GM13977 (cell line): ENCODE results near the gene CAMK1G.
A peak's percentile ranks its signal among the peaks of the same experiment; 100 is the strongest.

Source experiments
- DNase-seq: peaks from one replicate; pipeline ENCODE4 v3.0.0; 2012; ENCODE audit warnings: low spot score
- in situ Hi-C: fragments of 300-500 bp; cut with MboI; formaldehyde crosslinking; loops from one replicate; pipeline ENCODE4 v1.12.0; 2022; ENCODE audit warnings: low sequenced_read_pairs, low pct_unique_long_range_greater_than_20kb, mixed read lengths, inconsistent platforms; ENCODE audit not compliant: unreplicated experiment
- TF ChIP-seq, protein P1 (sequence below): IDR thresholded peaks from 2 replicates; pipeline ENCODE4 v1.5.1; 2012; ENCODE audit warnings: mild to moderate bottlenecking, control low read depth; ENCODE audit not compliant: insufficient read depth; ENCODE audit errors: extremely low read depth, missing control alignments

The CAMK1G gene

GRCh38 chr1:209657140-209657879, 73.8 kb downstream of the CAMK1G start:
- TF ChIP-seq, protein P1, sequence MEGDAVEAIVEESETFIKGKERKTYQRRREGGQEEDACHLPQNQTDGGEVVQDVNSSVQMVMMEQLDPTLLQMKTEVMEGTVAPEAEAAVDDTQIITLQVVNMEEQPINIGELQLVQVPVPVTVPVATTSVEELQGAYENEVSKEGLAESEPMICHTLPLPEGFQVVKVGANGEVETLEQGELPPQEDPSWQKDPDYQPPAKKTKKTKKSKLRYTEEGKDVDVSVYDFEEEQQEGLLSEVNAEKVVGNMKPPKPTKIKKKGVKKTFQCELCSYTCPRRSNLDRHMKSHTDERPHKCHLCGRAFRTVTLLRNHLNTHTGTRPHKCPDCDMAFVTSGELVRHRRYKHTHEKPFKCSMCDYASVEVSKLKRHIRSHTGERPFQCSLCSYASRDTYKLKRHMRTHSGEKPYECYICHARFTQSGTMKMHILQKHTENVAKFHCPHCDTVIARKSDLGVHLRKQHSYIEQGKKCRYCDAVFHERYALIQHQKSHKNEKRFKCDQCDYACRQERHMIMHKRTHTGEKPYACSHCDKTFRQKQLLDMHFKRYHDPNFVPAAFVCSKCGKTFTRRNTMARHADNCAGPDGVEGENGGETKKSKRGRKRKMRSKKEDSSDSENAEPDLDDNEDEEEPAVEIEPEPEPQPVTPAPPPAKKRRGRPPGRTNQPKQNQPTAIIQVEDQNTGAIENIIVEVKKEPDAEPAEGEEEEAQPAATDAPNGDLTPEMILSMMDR: no peak
- in situ Hi-C loops: no loop called here
- DNase-seq: no peak

DNA sequence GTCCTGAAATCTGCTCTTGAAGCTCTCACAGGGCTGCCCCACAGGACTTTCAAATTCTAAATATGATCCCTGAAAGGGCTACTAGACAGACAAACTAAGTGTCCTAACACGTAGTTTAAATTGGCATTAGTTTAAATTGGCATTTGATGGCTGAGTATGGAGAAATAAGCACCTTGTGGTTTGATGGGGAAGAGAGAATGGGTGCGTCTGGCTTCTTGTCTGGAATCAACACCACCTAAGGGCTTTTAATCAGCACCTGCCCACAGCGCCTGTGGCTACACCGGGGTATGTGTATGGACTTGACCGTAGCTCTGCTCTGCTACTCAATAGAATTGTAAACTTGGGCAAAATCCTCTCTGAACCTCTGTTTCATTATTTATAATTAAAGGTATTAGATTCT, 74.4 kb downstream of the CAMK1G start:
- in situ Hi-C loops: no loop called here
- DNase-seq: no peak
- TF ChIP-seq, protein P1: no peak

GRCh38 chr1:209659909-209660308, 76.4 kb downstream of the CAMK1G start:
- in situ Hi-C loops: no loop called here
- TF ChIP-seq, protein P1: no peak
- DNase-seq: peak; percentile 53

DNA sequence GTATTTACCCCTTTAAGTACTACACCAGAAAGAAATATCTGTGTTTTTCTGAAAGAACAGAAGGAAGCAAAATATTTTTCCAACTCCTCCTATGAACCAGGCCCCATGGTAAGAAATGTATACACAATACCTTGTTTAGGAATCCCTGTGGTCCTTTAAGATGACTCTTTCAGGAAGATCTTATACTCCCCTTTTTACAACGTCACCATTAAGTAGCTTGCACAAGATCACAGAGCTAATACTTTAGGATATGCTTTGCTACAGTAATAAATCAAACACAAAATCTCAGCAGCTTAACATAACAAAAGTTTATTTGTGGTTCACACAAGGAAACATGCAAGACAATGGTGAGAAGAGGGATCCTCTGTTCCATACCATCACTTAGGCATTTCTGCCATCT, 77.6 kb downstream of the CAMK1G start:
- TF ChIP-seq, protein P1: no peak
- no peak for DNase-seq
- in situ Hi-C loops: no loop called here

- DNase-seq: no peak
- TF ChIP-seq, protein P1: no peak
- in situ Hi-C loops: no loop called here
These were observed 79.4 kb downstream of the CAMK1G start for GRCh38 chr1:209662879-209663327.
